ENCODE results near the gene NELFE. TPM values are rescaled to one million over a fixed set of nuclear protein-coding genes. Genes with fewer than 3 reads are reported as not detected.

The NELFE gene
- total RNA-seq, 4 donors from 2014 or later = 79.3 to 81.7 (median 81.1) TPM

DNA sequence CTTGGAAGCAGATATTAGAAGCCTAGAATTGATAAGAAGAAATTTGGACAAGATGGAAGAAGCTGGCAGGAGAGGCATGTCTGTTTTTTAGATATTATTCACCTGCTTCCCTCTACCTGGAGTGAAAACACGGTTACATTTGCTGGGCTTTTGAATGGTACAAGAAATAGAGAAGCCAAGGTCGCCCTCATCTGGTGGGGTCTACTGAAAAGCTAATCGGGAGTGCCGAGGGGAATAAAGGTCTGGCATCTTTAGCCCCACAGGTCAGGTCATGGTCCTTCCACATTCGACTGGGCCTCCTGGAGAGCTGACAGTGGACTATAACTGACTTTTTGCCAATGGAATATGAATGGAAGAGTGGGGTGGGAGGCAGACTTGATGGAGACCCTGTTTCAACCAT lies 35.8 kb downstream of the NELFE start:
- no peaks in the 10 kb centered on the region for H3K9me3 ChIP-seq
- H3K4me1 ChIP-seq = no peaks in the 10 kb centered on the region
- TF ChIP-seq EP300 (IDR thresholded peaks at IDR 0.05) = no peak
- TF ChIP-seq POLR2A (IDR thresholded peaks at IDR 0.05; ENCODE audit: low read depth) = no peak
- no peak for TF ChIP-seq POLR2AphosphoS5 (IDR thresholded peaks at IDR 0.05)
- no peak for TF ChIP-seq CTCF (IDR thresholded peaks at IDR 0.05)
- no peaks in the 10 kb centered on the region for H3K27me3 ChIP-seq
- no peaks in the 10 kb centered on the region for H3K36me3 ChIP-seq
- 10% methylated on average over 5 of the region's 5 CpGs for WGBS
- DNase-seq (ENCODE audit: extremely low spot score) = no peak
- H3K27ac ChIP-seq (replicated peaks in 1 of 4) = no peak overlapping the region
- H3K4me3 ChIP-seq = no peak overlapping the region
- intact Hi-C loops (cut with DNase I) = loop anchor here (10.0 kb wide), 1 partner anchor 352 kb away; no protein-coding TSS in a partner anchor

DNA sequence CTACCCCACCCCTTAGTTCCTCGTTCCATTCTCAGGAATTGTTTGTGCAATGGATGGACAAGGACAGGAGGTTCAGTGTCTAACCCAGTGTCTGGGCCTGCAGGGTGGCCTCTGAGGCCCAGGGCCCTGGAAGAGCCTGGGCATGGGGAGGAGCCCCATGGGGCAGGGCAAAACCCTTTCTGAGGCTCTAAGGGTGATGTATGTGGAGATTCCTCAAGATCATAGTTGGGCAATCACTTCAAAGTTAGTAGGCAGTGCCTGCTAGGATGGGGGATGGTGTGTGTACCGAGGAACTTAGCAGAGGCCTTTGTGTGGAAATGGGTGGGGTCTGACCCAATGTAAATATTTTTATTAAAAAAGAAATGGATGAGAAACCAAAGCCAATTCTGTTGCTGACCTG lies 38.0 kb downstream of the NELFE start:
- no peak for DNase-seq (ENCODE audit: extremely low spot score)

DNA sequence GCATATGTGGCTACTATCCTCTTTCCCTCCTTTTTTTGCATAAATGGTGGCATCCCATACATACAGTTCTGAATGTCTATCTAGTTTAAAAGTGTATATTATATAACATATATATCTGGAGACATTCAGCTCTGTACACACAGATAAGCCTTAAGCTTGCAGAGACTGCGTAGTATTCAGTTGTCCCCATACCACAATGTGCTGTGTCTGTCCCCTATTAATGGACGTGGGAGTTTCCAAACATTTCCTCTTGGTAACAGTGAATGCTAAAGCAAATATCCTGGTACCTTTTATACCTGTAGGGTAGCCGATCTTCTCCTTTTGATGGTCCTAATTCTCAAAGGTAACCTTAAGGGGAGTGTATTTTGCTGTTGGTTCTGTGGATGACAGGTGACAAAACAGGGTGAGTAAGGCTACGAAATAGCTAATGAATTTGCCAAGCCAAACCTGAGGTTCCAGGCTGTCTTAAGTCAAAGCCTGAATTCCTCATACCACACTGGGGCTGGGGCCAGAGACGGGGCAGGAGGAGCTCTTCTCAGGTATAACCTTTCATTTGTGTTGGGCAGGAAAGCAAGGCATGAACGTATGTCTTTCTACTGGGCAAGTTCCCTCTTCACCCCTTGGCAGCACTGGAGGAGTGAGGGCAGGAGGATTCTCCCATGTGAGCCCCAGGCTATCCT lies 39.0 kb downstream of the NELFE start:
- Histone ChIP-seq H3K27ac (replicated peaks in 1 of 4) (no peak overlapping the region), H3K9me3 (no peaks in the 10 kb centered on the region), H3K27me3 (no peaks in the 10 kb centered on the region), H3K4me1 (no peaks in the 10 kb centered on the region), H3K36me3 (no peaks in the 10 kb centered on the region), H3K4me3 (no peak overlapping the region)
- TF ChIP-seq EP300 (IDR thresholded peaks at IDR 0.05) = no peak
- no peak for TF ChIP-seq POLR2AphosphoS5 (IDR thresholded peaks at IDR 0.05)
- no peak for DNase-seq (ENCODE audit: extremely low spot score)
- intact Hi-C loops (cut with DNase I) = loop anchor here (10.0 kb wide), 1 partner anchor 355 kb away; no protein-coding TSS in a partner anchor
- WGBS = 85% methylated on average over 6 of the region's 6 CpGs

More for the DNA sequence above, 38.0 kb downstream of the NELFE start:
- 57% methylated on average over 2 of the region's 2 CpGs for WGBS
- Histone ChIP-seq H3K36me3 (no peaks in the 10 kb centered on the region), H3K9me3 (no peaks in the 10 kb centered on the region), H3K4me1 (no peaks in the 10 kb centered on the region), H3K27ac (replicated peaks in 1 of 4) (no peak overlapping the region), H3K4me3 (no peak overlapping the region), H3K27me3 (no peaks in the 10 kb centered on the region)
- intact Hi-C loops (cut with DNase I) = loop anchor here (10.0 kb wide), 1 partner anchor 354 kb away; no protein-coding TSS in a partner anchor
- TF ChIP-seq POLR2AphosphoS5 (IDR thresholded peaks at IDR 0.05) (no peak), CTCF (IDR thresholded peaks at IDR 0.05) (no peak), EP300 (IDR thresholded peaks at IDR 0.05) (no peak), POLR2A (IDR thresholded peaks at IDR 0.05; ENCODE audit: low read depth) (no peak)

- 77% methylated on average over 8 of the region's 8 CpGs for WGBS
- no peak overlapping the region for H3K4me3 ChIP-seq
- H3K27ac ChIP-seq (replicated peaks in 1 of 4) = no peak overlapping the region
- no peaks in the 10 kb centered on the region for H3K9me3 ChIP-seq
- intact Hi-C loops (cut with DNase I) = no loop called here
- no peak for TF ChIP-seq POLR2AphosphoS5 (IDR thresholded peaks at IDR 0.05)
- TF ChIP-seq CTCF (IDR thresholded peaks at IDR 0.05) = no peak
- no peaks in the 10 kb centered on the region for H3K27me3 ChIP-seq
- no peaks in the 10 kb centered on the region for H3K4me1 ChIP-seq
- DNase-seq (ENCODE audit: extremely low spot score) = no peak
- no peaks in the 10 kb centered on the region for H3K36me3 ChIP-seq
These were observed 40.6 kb downstream of the NELFE start for GRCh38 chr6:31918069-31918720.

DNA sequence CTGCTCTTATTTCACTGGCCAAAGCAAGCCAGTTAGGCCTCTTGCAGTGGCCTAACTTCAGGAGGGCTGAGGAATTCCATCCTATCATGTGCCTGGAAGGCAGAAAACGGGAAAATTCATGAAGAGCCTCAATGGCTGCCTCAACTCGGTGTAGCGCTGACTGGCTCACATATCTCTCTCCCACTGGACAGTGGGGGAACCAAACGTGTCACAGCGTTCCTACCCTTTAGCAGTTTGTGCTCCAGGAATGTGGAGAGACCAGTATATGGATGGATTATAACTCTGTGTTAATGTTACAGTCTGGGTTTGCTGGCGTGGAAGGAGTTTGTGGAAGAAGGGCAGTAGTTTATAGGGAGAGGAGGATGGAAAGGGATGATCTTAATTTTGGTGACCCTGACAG lies 43.0 kb downstream of the NELFE start:
- no peak overlapping the region for H3K4me3 ChIP-seq
- WGBS = 80% methylated on average over 6 of the region's 6 CpGs
- no peak for DNase-seq (ENCODE audit: extremely low spot score)
- no peak overlapping the region for H3K27ac ChIP-seq (replicated peaks in 1 of 4)
- H3K27me3 ChIP-seq = no peaks in the 10 kb centered on the region
- intact Hi-C loops (cut with DNase I) = no loop called here
- TF ChIP-seq POLR2A (IDR thresholded peaks at IDR 0.05; ENCODE audit: low read depth) = no peak
- TF ChIP-seq CTCF (IDR thresholded peaks at IDR 0.05) = no peak
- TF ChIP-seq POLR2AphosphoS5 (IDR thresholded peaks at IDR 0.05) = no peak
- no peak for TF ChIP-seq EP300 (IDR thresholded peaks at IDR 0.05)
- H3K9me3 ChIP-seq = no peaks in the 10 kb centered on the region
- H3K36me3 ChIP-seq = no peaks in the 10 kb centered on the region
- H3K4me1 ChIP-seq = no peaks in the 10 kb centered on the region

Data from esophagus muscularis mucosa (tissue), 4 donors.